Measurements from ENCODE around the gene GNL1. TPM values are rescaled to one million over a fixed set of nuclear protein-coding genes. Genes with fewer than 3 reads are reported as not detected.
"Not testable (repeated sequence)": the region's sequence is repeated elsewhere in the genome, so short reads cannot be mapped to it uniquely, and the experiment has no call there.

The GNL1 gene
- total RNA-seq, 1 donor from 2014 or later = 71.0 TPM

DNA sequence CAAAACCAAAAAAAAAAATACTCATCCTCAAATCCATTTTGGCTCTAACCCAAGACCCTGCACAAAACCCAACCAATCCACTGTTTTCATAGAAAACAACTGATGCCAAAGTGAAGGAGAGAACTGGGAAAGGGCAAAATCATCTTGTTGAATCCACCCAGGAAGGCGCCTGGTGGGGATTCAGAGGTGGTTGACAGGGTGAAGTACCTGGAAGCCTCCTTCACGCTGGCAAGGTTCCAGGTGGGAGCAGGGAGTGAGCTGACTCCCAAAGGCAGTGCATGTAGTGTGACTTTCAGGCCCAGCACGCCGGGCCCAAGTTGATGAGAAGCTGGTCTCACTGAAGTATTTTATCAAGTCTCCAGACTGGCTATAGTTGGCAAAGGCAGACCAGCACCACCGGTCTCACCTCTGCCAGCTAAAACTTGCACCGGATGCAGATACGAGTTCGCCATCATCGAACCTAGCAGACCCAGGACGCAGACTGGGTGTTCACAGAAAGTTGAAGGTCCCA, 44.2 kb upstream of the GNL1 start:
- H3K36me3 Mint-ChIP-seq (ENCODE audit: low read depth) = peaks cover 33% of the 10 kb centered on the region
- H3K9me3 Mint-ChIP-seq = no peaks in the 10 kb centered on the region
- no peak for DNase-seq (ENCODE audit: low read depth, low spot score)
- no peak overlapping the region for H3K27ac Mint-ChIP-seq (ENCODE audit: unreplicated experiment)
- peaks cover 5% of the 10 kb centered on the region for H3K27me3 Mint-ChIP-seq (ENCODE audit: low read depth)
- no peak overlapping the region for H3K4me3 Mint-ChIP-seq
- peaks cover 5% of the 10 kb centered on the region for H3K4me1 Mint-ChIP-seq
- TF ChIP-seq, protein P1, sequence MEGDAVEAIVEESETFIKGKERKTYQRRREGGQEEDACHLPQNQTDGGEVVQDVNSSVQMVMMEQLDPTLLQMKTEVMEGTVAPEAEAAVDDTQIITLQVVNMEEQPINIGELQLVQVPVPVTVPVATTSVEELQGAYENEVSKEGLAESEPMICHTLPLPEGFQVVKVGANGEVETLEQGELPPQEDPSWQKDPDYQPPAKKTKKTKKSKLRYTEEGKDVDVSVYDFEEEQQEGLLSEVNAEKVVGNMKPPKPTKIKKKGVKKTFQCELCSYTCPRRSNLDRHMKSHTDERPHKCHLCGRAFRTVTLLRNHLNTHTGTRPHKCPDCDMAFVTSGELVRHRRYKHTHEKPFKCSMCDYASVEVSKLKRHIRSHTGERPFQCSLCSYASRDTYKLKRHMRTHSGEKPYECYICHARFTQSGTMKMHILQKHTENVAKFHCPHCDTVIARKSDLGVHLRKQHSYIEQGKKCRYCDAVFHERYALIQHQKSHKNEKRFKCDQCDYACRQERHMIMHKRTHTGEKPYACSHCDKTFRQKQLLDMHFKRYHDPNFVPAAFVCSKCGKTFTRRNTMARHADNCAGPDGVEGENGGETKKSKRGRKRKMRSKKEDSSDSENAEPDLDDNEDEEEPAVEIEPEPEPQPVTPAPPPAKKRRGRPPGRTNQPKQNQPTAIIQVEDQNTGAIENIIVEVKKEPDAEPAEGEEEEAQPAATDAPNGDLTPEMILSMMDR (conservative IDR thresholded peaks at IDR 0.05) = no peak

DNA sequence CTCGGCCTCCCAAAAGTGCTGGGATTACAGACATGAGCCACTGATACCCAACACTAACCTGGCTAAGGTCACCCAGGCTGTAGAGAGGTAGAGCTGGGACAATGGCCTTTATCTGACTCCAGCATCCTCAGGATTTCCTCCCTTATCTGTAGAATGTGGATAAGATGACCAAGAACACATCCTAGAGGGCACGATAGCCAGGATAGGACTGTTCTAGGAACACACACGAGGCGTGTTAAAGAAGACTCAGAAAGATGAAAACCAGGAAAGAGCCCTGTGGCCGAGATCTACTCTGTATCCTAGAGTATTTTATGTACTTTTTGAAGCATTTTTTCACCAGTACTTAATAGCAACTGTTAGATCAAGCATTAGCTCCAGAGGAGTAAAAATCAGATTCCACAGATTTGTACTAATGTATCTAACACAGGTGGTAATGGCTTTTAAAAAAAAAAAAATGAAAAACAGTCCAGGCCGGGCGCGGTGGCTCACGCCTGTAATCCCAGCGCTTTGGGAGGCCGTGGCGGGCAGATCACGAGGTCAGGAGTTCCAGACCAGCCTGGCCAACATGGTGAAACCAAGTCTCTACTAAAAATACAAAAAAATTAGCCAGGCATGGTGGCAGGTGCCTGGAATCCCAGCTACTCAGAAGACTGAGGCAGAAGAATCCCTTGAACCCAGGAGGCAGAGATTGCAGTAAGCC, 43.5 kb upstream of the GNL1 start:
- no peak for DNase-seq (ENCODE audit: low read depth, low spot score)
- H3K4me3 Mint-ChIP-seq = no peak overlapping the region
- peaks cover 5% of the 10 kb centered on the region for H3K27me3 Mint-ChIP-seq (ENCODE audit: low read depth)
- no peaks in the 10 kb centered on the region for H3K9me3 Mint-ChIP-seq
- peaks cover 33% of the 10 kb centered on the region for H3K36me3 Mint-ChIP-seq (ENCODE audit: low read depth)
- H3K4me1 Mint-ChIP-seq = peaks cover 5% of the 10 kb centered on the region
- TF ChIP-seq, protein P1 (conservative IDR thresholded peaks at IDR 0.05) = no peak
- no peak overlapping the region for H3K27ac Mint-ChIP-seq (ENCODE audit: unreplicated experiment)

DNA sequence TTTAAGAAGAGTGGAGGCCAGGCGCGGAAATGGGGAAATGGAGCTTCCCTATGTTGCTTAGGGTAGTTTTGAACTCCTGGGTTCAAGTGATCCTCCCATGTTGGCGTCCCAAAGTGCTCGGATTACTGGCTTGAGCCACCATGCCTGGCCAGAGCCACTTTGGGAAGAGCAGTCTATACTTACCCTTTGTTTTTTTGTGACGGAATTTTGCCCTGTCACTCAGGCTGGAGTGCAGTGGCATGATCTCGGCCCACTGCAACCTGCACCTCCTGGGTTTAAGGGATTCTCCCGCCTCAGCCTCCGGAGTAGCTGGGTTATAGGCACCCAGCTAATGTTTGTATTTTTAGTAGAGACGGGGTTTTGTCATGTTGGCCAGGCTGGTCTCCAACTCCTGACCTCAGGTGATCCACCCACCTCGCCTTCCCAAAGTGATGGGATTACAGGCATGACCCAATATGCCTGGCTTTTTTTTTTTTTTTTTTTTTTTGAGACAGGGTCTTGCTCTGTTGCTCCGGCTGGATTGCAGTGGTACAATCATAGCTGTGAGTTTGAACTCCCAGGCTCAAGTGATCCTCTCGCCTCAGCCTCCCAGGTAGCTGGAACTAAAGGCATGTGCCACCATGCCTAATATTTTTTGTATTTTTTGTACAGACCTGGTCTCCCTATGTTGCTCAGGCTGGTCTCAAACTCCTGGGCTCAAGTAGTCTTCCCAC, 42.8 kb upstream of the GNL1 start:
- H3K27ac Mint-ChIP-seq (ENCODE audit: unreplicated experiment) = no peak overlapping the region
- no peaks in the 10 kb centered on the region for H3K9me3 Mint-ChIP-seq
- TF ChIP-seq, protein P1 (conservative IDR thresholded peaks at IDR 0.05) = no peak
- peaks cover 5% of the 10 kb centered on the region for H3K27me3 Mint-ChIP-seq (ENCODE audit: low read depth)
- no peak overlapping the region for H3K4me3 Mint-ChIP-seq
- no peak for DNase-seq (ENCODE audit: low read depth, low spot score)
- peaks cover 5% of the 10 kb centered on the region for H3K4me1 Mint-ChIP-seq
- peaks cover 29% of the 10 kb centered on the region for H3K36me3 Mint-ChIP-seq (ENCODE audit: low read depth)

DNA sequence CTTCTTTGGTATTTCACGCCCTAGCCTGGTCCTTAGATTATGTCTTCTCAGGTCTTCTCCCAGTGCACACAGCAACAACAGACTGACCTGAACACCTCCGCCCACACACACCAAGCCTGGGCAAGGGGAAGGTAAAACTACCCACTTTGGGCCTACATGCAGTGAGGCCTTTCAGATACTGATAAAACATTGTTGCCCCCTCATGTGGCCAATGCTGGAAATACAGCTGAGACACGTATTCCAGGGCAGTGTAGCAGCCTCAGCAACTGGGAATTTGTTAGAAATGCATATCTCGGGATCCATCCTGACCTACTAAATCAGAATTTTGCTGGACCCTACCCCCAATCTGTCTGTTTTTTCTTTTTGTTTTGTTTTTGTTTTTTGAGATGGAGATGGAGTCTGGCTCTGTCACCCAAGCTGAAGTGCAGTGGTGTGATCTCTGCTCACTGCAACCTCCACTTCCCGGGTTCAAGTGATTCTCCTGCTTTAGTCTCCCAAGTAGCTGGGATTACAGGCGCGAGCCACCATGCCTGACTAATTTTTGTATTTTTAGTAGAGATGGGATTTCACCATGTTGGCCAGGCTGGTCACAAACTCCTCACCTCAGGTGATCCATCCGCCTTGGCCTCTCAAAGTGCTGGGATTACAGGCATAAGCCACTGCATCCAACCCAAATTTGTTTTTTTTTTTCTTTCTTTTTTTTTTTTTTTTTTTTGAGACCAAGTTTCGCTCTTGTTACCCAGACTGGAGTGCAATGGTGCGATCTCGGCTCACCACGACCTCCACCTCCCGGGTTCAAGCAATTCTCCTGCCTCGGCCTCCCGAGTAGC, 41.2 kb upstream of the GNL1 start:
- TF ChIP-seq, protein P1 (conservative IDR thresholded peaks at IDR 0.05) = peak; percentile 80
- H3K9me3 Mint-ChIP-seq; H3K27me3 Mint-ChIP-seq (ENCODE audit: low read depth); H3K27ac Mint-ChIP-seq (ENCODE audit: unreplicated experiment); H3K4me1 Mint-ChIP-seq: not testable (repeated sequence)
- peak; percentile 91 for DNase-seq (ENCODE audit: low read depth, low spot score)
- peaks cover 15% of the 10 kb centered on the region for H3K36me3 Mint-ChIP-seq (ENCODE audit: low read depth)
- H3K4me3 Mint-ChIP-seq = peak overlapping the region; percentile 61

DNA sequence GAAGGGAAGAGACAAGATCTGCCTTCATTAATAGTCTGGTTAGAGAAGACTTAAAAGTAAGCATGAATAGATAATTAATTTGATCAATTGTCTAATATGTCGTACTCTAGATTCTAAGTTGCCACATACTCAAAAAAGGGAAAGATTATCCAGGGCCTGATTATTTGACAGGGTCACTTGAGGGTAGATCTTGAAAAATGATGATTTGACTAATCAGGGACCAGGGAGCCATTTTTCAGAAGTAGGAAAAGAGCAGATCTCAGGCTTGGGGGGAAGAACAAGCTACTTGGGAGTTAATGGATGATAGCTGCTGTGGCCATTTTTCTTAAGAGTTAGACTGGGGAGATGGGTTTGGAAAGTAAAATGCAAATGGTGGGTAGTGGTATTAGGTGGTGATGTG, 36.0 kb upstream of the GNL1 start:
- peaks cover 22% of the 10 kb centered on the region for H3K36me3 Mint-ChIP-seq (ENCODE audit: low read depth)
- no peak overlapping the region for H3K27ac Mint-ChIP-seq (ENCODE audit: unreplicated experiment)
- H3K4me1 Mint-ChIP-seq = peaks cover 3% of the 10 kb centered on the region

More for the DNA sequence above, 36.0 kb upstream of the GNL1 start:
- Mint-ChIP-seq H3K4me3 (no peak overlapping the region), H3K9me3 (no peaks in the 10 kb centered on the region), H3K27me3 (ENCODE audit: low read depth) (peaks cover 2% of the 10 kb centered on the region)
- TF ChIP-seq, protein P1 (conservative IDR thresholded peaks at IDR 0.05) = no peak
- no peak for DNase-seq (ENCODE audit: low read depth, low spot score)

All from neural crest cell (in vitro differentiated cells).